Embryonic facial prominence (tissue), 1 donor: ENCODE results near the gene RBM45.
"Not testable (repeated sequence)": the region's sequence is repeated elsewhere in the genome, so short reads cannot be mapped to it uniquely, and the experiment has no call there.

ENCODE experiments used
- DNase-seq: peaks from one replicate; pipeline ENCODE4 v3.0.0-alpha.2; 2016; ENCODE audit errors: extremely low spot score

Gene RBM45

DNA sequence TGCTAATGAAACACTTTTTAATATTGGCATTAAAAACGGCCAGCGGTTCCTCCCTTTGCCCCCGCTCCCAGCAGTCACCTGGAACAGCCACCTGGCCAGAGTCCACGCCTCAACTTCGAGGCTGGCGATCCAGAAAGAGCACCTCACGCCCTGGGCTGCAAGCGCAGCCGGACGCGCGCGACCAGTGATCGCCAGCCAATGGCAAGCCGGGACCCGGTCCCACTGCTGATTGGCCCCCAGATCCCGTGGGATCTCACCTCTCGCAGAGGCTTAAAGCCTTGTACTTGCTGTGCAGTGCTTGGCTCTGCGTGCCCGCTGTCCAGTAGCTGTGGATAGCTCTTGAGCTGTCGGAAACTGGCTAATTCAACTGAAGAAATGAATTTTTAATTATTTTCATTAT is 4.1 kb upstream of the RBM45 start:
- no peak for DNase-seq

DNA sequence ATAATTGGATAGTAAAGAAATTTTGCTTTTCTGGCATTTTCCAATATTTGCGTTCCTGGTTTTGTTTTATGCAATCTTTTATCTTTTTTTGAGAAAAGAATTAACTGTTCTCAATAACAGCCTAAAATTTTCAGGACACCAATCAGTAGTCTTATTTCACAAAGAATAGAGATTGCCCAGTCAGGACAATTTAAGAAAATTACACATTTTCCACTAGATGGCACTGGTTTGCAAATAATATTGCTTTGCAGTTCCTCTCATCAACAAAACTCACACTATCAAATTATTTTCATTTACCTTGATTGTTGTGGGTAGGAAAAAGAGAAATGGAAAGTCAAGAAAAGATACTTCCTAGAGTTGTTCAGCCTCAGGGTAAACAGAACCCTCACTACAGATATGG is 2.4 kb upstream of the RBM45 start:
- DNase-seq: no peak

DNA sequence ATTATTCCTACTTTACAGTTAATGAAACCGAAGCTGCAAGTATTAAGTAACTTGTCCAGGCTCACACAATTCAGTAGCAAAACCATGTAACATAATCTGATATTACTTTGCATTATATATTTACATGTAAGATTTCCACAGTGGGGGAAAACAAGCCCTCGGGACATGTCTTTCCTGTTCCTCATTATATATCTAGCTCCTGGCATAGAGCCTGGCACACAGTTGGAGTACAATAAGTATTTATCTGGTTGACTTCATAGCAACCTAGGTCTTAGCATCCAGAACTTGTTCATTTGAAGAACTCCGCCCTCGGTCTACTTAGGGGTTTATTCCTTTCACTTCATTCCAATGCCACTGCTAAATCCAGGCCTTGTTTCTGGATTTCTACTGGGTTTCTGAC is 1.6 kb upstream of the RBM45 start:
- no peak for DNase-seq

DNA sequence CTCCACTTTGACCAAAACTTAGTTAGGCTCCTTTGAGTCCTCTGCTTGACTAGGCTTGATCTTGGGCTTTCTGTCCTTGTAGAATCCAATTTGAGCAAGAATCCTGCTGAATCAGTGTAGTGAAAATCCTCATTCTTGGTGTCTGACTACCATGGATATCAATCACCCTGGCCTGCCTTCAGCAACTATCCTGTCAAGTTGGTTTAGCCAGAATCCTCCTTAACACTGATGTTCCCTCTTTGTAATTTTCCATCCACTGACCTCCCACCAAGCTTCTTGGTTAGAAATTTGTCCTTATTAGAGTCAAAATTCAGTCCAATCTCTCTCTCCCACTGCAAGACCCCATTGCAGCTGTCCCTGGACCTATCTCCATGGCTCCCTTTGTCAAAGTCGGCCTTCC is 494 bp upstream of the RBM45 start:
- DNase-seq: no peak

DNA sequence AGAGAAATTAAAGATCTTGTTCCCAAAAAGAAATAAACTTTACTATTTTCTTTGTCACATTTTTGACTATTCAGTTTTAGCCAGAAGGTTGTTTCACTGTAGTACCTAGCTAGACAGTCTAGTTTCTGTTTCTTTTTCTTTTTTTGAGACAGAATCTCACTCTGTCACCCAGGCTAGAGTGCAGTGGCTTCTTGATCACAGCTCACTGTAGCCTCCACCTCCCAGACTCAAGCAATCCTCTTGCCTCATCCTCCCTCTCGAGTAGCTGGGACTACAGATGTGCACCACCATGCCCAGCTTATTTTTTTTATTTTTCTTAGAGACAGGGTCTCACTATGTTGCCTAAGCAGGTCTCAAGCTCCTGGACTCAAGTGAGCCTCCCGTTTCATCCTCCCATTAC is 2.2 kb downstream of the RBM45 start:
- no peak for DNase-seq

DNA sequence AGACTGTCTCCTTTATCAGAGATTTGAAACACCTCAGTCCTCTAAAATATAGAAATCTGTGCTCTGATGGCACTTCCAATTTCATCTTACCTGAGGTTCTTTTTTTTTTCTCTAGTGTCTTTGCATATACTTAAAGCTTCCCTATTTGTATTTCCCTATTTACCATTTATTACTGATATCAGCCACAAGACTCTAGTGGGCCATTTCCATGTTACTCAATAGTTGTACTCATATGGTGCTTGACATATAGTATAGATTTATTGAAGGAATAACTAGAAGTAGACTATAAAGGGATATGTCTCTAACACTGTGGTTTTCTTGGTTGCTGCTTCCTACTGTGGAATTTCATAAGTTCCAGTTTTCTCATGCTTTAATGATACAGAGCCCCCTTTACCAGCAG is 3.0 kb downstream of the RBM45 start:
- DNase-seq: no peak

DNA sequence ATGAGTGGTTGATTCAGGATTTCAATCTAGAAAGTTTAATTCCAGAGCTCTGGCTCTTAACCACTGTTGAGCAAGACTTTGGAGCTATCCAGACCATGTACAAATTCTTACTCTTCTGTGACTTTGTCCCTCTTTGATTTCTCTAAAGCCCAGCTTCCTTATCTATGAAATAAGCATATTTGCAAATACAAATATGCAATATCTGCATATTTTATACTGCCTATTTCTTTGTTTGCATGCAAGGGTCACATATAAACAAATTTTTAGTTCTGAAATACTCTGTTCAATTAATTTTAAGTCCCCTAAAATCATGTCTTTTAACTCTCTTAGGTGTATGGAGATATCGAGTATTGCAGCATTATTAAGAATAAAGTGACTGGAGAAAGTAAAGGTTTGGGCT is 5.5 kb downstream of the RBM45 start:
- no peak for DNase-seq

DNA sequence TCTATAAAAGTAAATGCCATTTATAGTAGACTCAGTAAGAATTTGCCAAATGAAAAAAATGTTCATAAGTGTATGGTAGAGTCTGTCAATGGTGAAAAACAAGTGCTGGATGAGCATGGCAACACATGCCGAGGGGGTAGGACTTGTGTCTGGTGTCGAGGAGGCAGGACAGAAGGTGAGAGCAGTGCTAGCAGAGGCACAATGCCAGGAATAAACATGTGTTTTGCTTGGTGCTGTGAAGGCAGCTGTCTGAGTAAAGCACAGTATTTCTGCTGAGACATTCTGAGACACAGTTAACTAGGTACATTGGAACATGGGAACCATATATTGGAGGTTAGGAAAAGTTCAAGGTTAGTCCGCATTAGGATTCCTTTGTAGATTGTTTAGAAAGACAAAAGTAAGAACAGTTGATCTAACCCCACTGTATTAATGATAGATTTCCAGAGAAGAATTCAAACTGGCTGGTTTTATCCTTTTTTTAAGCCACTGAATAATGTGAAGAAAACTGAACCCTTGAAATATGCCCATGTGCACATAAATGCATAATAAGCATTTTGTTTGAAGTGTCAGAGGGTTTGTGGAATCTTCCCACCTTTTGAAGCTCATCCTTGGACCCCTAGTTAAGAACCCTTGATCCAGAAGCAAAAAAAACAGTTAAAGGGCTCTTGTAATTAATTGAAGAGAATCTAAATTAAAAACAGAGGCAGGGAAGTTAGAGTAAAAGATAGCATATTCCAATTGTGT is 7.1 kb downstream of the RBM45 start:
- DNase-seq: no peak

DNA sequence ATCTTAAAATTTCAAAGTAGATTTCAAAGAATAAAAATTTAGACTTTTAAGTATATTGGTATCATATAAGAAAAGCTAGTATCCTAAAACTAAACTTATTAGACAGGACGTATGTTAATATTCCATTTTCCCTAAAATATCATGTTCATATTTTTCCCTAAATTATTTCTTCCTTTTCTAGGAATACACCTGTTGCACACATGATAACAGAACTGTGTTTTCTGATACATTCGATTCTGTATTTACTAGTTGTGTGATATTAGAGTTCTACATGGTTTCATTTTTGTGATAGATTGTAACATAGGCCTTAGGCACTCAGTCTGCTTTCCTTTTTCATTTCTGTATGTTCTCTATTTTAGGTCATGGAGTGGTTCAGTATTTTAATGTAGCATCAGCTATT is 10.9 kb downstream of the RBM45 start:
- no peak for DNase-seq

DNA sequence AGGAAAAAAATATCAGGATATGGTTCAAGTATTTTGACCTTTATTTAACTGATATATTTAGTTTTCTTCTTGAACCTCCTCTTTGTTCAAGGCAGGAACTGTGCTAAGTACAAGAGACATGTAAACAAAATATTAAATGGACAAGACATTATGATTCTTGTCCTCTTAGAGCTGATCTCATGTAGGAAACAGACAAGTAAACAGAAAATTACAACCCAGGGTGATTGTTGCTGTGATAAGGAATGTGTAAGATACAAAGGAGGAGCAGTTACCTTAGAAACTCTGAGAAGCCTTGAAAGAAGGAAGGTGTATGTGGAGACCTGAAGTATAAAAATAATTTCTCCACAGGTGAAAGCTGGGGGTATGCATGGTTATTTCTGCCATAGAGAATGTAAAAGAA is 12.9 kb downstream of the RBM45 start:
- no peak for DNase-seq

DNA sequence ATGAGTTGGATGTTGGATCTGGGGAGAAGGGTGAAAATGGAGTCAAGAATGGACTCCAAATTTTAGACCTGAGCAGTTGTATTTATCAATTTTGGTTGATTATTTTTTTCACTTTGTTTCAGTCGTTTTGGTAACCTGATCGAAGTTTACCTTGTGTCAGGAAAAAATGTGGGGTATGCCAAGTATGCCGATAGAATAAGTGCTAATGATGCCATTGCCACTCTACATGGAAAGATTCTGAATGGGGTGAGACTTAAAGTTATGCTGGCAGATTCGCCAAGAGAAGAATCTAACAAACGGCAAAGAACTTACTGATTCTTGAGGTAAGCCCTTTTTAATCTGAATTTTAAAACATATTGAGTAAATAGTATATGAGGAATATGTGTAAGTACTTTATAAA is 13.6 kb downstream of the RBM45 start:
- no peak for DNase-seq

DNA sequence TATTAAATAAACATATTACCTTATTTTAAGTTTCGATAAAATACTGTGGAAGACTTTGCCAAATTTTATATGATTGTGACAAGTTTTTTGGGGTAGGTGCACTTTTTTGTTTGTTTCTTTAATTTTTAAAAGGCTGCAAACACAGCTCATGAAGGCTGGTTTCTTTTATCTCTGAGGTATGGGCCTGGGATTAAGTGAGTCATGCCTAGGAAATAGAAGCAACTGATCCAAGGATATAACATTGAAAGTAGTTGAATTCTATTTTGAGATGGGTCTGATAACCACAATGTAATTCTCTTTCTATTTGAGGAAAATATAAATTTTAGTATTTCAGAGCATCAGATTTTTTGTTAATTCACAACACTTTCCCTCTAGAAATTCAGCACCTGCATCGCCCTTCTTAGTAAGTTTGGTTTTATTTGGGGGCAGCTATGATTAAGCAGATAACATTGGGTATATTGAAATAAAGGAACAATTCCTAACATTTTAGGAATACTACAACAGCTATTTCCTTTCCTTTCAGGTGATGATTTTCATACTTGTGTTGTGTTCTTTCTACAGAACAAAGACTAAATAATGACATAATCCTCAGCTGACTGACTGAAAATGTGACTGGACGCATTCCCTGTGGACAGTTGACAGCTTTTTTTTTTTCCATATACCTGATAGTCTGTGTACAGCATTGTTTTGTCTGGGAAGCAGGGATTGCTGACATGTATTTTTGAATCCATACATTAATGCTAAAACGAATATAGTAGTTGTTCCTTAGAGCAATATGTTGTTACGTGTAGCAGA is 16.8 kb downstream of the RBM45 start:
- DNase-seq: no peak

DNA sequence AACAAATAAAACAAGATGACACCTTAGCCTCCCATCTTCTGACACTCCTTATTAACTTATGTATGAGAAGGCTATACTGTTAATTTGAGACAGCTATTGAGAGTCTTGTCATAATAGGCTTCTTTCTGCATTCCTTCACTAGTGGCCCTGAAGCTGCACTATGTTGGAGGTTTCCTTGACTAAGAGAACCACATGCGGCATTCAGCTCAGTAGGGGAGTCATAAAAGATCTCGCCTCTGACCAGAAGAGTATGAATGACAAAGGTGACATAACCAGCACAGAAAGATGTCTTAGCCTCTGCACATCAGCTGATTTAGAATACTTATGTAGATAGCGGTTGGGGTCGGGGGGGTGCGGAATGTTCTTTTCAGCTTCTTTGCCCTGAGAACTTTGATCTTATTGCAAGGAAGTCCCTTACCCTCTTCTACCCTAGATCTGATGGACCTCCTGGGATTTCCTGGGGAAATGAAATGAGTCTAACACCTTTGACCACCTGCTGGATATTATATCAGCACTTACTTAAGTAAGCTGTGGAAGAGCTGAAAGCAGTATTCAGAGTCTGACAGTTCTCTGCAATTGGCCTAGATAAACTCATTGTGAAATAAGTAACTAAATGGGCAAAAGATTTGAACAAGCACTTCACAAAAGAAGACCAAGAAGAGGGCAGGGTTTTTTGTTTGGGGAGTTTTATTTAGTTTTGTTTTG is 24.2 kb downstream of the RBM45 start:
- DNase-seq: no peak

DNA sequence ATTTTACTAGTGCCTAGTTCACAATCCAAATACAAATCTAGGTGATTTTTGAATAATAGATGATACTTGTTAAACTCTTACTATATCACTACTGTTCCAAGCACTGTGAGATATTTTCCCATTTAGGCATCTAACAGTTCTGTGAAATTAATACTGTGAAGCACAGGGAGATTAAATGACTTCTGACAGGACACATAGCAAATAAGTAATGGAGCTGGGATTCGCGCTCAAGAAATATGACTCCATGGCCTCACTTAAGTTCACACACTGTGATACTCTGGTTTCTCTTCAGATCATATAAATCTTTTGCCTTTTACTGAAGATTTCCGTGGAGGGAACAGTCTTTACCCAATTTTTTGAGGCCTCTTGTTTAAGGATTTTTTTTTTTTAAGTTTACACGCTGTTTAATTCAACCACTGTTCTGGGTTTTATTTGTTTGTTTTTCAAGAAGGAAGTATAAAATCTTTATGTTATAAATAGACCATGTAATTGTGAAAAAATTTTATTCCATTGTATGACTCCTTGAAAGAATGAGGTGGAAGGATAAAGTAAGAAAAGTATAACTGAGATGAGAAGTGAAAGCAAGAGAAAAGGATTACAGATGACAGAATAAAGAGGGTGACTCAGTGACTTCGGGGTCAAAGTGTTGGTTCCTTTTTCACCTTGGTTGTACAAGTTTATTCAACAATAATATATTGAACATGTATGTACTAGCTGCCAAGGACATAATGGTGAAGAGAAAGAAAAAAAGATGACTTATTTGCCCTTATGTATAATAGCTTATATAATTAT is 30.2 kb downstream of the RBM45 start:
- no peak for DNase-seq

DNA sequence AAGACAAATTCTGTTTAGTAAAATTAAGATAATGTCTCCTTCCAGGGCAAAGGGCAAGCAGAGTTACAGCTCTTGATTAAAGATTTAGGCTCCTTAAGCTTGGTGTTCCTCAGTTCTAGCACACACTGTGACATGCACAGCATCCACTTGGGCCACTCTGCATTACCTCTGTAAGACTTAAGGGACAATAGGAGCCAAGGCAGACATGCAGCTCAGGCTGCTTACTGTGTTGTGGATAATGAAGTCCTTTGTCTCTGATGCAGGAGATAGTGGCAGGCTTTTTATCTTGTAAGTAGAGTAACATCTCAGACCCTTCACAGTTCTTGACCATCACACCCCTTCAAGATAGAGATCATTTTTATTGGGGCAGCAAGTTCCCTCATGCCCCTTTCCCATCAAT is 31.2 kb downstream of the RBM45 start:
- DNase-seq: no peak

DNA sequence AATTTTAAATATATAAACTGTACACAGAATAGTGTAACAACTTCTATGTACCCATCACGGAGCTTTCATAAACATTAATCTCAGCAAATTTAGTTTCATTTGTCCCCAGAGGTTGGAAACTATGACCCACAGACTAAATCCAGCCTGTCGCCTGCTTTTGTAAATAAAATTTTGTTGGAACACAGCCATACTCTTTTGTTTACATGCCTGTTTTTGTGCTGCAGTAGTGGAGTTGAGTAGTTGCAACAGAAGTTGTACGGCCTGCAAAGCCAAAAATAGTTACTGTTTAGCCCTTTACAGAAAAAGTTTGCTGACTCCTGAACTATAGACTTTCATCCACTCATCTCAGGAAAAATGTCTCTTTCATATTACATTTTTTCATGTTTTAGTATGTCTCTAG is 39.8 kb downstream of the RBM45 start:
- no peak for DNase-seq

DNA sequence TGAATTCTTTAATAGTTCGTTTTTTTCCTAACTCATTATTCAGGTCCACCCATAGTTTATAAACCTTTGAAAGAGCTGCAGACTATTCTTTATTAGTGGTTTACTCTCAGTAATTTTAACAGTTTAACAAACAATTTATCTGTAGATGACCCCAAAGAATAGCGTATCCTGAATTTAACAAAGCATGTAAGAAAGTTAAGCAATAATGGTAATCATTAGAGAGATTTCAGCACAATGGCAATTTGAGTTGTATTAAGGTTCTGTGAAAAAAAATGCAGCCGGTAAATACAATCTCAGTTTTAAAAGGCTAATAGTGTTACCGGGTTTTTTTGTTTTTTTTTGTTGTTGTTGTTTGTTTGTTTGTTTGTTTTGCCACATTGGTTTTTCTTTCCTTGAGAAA is 40.3 kb downstream of the RBM45 start:
- no peak for DNase-seq

DNA sequence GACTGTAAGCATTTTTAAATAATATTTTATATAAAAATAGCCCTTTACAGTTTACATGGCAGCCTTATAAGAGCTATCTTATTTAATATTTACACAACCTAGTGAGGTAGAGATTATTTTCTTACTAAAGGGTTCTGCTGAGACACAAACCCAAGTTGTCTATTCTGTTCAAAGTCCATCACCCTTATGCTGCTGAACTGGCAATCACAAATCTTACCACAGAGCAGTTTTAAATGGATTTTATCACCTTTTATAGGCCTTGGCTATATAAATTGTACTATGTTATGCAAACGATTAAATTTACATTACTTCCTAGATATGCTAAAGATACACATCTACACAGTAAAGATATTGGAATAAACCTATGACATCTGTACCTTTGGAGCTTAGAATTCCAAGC is 40.7 kb downstream of the RBM45 start:
- no peak for DNase-seq

DNA sequence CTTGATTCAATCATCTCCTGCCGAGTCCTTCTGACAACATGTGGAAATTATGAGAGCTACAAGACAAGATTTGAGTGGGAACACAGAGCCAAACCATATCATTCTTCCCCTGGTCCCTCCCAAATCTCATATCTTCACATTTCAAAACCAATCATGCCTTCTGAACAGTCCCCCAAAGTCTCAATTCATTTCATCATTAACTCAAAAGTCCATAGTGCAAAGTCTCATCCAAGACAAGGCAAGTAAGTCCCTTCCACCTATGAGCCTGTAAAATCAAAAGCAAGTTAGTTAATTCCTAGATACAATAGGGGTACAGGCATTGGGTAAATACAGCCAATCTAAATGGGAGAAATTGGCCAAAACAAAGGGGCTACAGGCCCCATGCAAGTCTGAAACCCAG is 41.6 kb downstream of the RBM45 start:
- not testable (repeated sequence) for DNase-seq

DNA sequence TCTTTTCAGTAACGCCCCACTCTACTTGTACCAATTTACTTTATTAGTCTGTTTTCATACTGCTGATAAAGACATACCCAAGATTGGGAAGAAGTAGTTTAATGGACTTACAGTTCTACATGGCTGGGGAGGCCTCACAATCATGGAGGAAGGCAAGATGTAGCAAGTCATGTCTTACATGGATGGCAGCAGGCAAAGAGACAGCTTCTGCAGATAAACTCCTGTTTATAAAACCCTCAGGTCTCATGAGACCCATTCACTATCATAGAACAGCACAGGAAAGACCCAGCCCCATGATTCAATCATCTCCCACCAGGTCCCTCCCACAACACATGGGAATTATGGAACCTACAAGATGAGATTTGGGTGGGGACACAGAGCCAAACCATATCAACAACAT is 43.3 kb downstream of the RBM45 start:
- DNase-seq: no peak

DNA sequence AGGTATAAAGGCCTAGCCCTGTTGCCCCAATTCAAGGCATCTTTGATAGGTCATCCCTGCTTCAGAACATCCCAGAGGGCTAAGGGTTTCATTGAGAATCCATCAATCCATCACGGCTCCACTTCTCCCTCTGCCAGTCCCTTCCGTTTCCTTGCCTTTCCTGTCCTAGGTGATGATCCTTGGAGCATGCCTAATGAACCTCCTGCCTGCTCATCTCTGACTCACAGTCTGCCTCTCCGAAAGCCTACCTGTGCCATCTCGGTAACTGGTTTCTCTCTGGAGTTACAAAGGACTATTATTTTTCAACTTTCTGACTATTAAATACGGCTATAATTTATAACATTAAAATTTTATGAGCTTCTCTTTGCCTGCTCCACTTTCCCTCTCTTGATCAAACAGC is 45.3 kb downstream of the RBM45 start:
- no peak for DNase-seq

DNA sequence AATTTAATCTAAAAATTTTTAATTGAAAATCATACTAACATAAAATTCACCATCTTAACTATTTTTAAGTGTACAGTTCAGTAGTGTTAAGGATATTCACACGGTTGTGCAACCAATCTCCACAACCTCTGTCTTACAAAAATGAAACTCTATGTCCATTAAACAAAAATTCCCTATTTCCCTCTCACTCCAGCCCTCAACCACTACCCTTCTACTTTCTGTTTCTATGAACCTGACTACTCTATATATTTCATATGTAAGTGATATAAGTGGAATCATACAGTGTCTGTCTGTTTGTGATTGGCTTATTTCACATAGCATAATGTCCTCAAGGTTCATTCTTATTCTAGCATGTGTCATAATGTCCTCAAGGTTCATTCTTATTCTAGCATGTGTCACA is 47.7 kb downstream of the RBM45 start:
- DNase-seq: no peak
